ENCODE measurements around the gene FRMD1. TPM values are rescaled to one million over a fixed set of nuclear protein-coding genes. Genes with fewer than 3 reads are reported as not detected.

The FRMD1 gene
- total RNA-seq, 1 donor from 2014 or later = not detected

- intact Hi-C loops (cut with micrococcal nuclease) = no loop called here
Measured at GRCh38 chr6:168096271-168096764, 17.3 kb upstream of the FRMD1 start.

DNA sequence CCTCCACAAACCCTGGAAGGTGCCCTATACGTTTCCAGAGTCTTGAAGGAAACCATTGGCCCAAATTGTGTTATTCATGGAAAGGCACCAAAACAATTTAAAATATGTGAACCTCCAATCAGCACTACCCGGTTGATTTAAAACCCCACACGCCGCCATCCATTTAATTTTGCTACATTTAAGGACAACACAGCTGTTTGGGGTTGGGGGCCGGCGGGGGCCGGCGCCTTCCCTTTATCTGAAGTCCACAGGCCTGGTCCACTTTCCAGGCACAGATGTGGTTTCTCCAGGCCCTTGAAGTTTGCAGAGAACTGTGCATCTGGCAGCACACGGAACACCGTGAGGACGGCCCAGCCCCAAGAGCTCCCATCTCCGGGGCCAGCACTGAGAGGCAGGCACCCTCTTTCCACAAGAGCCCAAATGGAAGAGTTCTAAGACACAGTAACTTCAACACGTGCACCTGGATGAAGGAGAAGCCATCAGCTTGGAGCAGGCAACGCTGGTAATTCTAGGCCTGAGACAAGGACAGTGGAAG lies 16.8 kb upstream of the FRMD1 start:
- intact Hi-C loops (cut with micrococcal nuclease) = no loop called here

DNA sequence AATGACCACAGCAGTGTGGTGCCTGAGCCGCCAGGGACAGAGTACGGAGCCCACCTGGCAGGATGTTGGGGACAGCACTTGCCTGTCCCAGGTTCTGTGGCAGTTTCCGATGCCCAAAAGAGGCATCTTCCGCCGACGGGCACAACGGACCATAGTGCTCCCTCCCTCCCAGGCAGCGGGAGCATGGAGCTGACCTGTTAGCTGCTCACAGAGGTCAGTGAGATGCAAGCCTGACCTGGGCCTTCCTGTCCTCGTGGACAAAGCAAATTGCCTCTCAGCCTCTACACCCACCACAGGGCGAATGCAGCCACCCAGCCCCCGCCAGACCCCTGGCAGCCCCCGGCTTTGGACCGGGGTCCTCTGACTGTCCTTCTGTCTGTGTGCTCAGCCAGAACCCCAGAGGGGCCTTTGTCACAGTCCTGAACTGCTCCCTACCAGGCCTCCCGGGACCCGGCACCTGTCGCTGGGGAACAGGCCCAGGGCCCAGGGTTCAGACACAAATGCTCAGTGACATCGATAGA lies 16.2 kb upstream of the FRMD1 start:
- intact Hi-C loops (cut with micrococcal nuclease) = no loop called here

GRCh38 chr6:168093634-168094033 lies 14.6 kb upstream of the FRMD1 start:
- intact Hi-C loops (cut with micrococcal nuclease) = no loop called here

GRCh38 chr6:168093071-168093505 lies 14.1 kb upstream of the FRMD1 start:
- intact Hi-C loops (cut with micrococcal nuclease) = no loop called here

DNA sequence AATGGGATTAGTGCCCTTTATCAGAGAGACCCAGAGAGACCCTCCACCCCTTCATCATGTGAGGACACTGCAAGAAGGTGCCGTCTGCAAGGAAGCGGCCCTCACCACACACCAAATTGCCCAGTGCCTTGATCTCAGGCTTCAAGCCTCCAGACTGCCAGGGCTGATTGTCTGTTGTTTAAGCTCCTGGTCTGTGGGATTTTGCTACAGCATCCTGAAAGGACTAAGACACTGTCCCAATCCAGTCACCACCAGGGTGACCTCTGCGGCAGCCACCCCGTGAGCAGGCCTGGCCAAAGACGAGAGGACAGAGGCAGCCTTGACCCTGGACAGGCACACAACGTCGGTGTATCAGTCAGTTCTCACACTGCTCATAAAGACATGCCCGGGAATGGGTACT lies 13.5 kb upstream of the FRMD1 start:
- intact Hi-C loops (cut with micrococcal nuclease) = no loop called here

DNA sequence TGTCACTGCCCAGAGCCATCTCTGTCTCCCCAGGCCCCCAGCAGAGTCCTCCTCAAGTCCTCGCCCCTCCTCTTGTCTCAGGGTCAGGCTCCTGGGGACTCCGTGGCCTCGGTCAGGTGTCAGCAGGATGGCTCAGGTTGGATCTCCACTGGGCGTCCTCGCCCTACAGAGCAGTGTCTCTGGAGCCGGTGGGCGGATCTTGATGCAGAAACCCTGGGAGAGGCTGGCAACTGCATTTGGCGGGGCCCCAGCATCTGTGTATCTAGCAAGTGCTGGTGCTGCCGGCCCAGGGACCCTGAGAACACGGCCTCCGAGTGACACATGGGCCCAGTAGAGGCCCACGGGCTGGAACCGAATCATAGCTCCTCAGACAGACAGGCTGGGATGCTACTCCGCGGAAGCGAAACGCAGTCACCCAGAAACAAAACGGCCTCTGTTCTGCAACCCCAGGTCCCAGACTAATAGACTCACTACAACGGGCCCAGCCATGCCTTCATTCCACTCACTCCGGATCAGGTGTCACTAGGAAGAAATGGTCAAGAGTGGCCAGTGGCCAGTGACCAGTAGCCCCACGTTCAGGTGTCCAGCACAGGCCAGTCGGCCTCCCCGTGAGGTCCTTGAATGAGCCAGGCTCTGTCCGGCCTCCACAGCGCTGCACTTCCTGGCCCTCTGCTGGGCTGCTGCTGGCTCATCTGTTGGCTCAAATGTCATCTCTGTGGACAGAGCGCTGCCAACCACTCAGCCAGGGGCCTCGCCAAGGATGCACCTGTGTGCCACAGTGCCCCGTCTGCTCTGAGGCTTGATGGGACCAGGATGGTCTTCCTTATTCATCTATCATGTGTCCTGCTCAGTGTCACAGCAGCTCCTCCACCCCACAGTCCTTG lies 12.6 kb upstream of the FRMD1 start:
- intact Hi-C loops (cut with micrococcal nuclease) = no loop called here

GRCh38 chr6:168090706-168091105 lies 11.7 kb upstream of the FRMD1 start:
- intact Hi-C loops (cut with micrococcal nuclease) = no loop called here

DNA sequence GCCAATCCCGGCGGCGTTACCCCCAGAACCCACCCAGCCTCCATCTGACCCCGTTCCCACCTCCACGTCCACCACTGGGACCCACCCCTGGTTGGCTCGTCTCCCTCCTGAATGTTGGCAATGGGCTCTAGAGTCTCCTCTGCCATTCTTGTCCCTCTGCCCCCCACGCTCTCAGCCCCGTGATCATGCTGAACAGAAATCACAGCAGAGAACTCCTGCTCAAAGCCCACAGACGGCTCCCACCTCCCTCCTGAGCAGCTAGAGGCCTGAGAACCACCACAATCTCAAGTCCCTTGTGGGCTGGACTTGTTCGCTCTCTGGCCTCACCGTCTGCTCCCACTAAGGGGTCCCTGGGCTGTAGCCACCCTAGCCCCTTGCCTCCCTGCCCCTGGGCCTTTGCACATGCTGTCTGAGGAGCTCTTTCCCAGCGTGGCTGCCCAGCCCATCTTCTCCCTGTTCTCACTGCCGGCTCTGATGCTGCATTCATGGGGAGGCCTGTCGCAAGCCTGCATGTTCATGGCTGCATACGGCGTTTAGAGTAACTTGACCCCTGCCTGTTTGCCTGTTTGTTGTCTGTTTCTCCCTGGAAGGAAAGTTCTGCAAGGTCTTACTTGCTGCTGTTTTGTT lies 11.2 kb upstream of the FRMD1 start:
- intact Hi-C loops (cut with micrococcal nuclease) = no loop called here

- intact Hi-C loops (cut with micrococcal nuclease) = no loop called here
Measured at GRCh38 chr6:168089186-168090063, 10.4 kb upstream of the FRMD1 start.

DNA sequence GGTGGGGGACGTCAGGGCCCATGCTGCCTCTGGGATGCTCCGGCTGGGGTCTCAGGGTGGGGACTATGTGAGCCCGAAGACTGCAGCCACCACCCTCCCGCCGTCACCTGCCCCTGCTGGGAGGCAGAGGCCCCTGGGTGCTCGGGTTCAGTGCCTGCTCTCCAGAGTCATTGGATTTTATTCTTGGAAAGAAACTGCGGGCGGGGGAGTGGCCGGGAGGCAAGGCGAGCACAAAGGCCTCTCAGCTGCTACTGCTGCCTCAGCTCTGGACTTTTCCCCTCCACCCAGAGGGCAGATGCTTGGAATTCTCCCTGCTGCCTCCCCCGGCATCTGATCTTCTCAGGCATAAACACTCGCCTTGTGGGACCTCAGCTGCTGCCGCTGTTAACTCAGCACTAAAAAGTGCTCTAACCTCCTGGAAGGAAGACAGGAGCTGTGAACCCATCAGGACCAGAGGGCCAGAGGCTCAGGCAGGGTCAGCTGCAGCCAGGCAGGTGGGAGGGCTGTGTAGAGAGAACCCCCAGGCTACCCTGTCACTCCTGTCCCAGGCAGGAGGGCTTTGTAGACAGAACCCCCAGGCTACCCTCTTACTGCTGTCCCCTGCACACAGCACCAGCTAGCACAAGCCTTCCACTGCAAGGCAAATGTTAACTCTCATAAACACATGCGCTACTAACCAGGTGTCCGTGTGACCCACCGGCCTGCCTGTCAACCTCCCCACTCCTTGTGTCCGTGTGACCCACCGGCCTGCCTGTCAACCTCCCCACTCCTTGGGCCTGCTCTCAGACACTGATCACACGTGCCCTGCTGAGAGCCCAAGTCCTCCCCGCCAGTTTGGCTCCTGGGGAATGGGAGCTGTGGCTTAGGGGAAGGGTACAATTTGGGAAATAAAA lies 9.4 kb upstream of the FRMD1 start:
- intact Hi-C loops (cut with micrococcal nuclease) = no loop called here

DNA sequence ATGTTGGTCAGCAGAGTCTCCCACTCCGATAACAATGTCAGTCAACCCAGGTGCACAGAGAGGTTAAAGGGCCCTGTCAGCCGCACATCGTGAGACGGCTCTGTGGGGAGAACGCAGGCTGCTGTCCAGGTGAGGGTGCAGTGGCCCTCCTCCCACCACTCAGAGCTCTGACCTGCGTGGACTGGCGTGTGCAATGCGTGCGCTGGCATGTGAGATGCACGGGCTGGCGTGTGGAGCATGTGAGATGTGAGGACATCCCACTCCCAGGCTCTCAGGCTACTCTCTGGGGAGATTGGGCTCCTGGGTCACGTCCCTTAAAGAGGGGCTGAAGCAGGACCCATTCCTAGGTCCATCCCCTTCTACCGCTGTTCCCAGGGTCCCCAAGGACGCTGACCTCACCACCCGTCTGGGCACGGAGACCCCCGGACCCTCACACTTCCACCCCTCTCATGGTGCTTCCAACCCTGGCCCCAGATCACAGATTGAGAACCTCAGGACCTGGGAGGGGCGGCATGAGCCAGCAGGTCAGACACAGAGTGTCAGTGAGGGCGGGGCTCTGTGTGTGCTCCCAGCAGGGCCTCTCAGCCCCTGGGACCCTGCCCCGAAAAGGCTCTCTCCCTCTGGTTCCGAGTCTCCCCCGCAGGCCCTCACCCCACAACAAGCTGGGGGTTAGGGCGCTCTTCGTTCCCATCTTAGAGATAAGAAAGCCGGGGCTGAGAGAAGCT lies 8.6 kb upstream of the FRMD1 start:
- intact Hi-C loops (cut with micrococcal nuclease) = no loop called here

- intact Hi-C loops (cut with micrococcal nuclease) = no loop called here
Measured at GRCh38 chr6:168086616-168087015, 7.6 kb upstream of the FRMD1 start.

GRCh38 chr6:168086066-168086465 lies 7.1 kb upstream of the FRMD1 start:
- intact Hi-C loops (cut with micrococcal nuclease) = no loop called here

DNA sequence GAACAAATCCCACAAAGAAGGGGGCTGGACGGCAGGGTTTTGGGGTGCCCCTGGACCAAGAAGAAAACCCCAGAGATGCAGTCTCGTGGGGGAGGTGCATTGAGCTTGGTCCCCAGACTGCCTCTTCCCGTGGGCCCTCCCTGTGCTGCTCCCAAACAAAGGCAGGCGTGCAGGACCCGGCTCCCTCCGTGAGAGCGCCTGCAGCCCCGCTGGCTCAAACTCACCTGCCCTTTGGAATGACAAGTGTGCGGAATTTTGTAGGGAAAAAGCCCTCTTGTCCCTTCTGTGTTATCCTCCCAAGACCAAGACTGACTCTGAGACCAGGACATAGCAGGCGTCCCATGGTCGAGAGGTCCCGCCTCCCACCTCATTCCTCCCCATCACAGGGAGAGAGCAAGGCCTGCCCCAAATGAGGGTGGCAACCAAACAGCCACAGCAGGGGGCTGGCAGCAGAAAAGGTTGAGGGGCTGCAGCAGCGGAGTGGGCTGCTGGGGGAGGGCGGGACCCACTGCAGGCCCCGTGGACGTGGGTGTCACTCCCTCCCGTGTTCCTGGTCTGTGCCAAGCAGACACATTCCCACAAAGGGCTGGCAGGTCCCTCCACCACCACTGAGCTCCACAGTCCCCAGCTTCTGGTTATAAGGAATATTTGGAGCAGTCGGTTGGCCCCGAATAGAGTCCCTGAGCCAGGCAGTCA lies 5.6 kb upstream of the FRMD1 start:
- intact Hi-C loops (cut with micrococcal nuclease) = no loop called here

DNA sequence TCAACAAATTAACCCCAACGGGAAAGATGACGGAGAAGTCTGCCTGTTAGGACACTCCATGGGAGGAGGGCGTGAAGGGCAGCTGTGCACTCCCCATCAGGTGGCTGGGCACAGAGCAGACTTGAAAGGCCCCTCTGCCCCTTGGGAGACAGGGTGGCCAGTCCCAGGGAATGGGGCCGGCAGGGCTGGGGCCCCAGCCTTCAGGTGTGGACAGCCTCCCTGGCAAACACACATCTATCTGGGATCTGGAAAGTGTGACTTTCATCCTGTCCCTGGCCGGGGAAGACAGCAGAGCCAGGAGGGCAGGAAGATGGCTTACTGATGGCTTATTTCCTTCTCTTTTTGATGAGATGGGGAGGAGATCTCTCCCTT lies 4.5 kb upstream of the FRMD1 start:
- intact Hi-C loops (cut with micrococcal nuclease) = no loop called here

DNA sequence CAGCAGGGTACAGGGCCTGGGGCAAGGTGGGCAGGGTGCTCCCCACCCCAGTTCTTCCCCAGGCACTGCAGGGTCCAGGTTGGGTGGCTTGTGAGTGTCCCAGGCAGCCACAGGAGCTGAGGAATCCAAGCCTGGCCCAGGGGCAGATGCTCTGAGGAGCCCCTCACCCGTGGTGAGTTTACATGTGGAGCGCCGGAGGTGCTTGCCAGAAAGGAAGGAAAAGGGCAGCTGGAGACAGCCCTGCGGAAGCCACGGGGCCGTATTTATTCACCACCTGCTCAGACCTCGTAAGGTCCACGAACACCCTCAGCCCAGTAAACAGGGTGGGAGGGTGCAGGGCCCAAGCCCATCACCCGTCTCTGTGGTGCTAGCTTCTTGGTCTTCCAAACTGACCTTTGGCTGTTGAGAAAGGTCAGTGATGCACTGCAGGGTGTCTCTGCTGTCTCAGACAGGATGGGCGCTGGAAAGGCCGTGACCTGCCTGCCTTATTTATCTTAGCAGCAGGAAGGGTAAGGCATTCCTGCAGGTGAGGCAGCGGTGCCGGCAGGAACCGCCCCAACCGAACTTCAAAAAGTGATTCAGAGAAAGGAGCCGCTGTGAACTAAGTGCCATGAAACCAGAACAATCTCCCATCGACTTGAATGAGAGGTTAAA lies 4.0 kb upstream of the FRMD1 start:
- intact Hi-C loops (cut with micrococcal nuclease) = no loop called here

DNA sequence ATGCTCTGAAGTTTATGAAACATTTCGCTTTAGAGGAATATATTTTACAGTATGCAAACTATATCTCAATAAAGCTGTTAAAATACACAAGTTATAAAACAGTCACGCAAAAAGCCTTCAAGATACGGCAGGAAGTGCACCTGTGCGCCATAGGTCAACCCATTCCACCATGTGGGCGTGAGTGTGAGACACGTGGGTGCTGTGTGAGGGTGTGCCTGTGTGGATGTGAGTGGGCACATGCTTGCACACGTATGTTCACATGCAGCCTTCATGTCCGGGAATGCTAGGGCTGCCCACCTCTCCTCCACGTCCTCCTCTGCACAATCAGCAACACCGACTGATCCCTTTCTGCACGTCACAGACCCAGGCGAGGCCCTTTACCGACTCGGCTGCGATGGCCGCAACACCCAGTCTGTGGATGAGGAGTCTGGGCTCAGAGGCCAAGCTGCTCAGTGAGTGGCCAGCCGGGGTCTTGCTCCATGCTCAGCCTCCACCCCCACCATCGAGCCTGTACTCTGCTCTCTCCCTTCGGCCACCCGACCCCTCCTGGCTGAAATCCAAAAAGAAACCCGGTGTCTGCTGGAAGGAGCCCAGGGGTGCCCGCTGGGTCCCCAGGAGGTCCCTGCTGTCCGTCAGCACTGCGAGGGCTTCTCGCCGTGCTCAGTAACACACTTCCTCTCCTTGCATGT lies 3.0 kb upstream of the FRMD1 start:
- intact Hi-C loops (cut with micrococcal nuclease) = no loop called here

Measured in T-helper 2 cell treated with Interferon-gamma antibody and Interleukin-4, amounts not matched to agents 100 ng/mL and 5 ng/mL, for 36 hours (primary cell).